Measurements from ENCODE around the gene LEMD1. TPM values are rescaled to one million over a fixed set of nuclear protein-coding genes. Genes with fewer than 3 reads are reported as not detected.
A peak's percentile ranks its signal among the peaks of the same experiment; 100 is the strongest.

LEMD1 gene
- polyA plus RNA-seq, 6 donors from 2014 or later: not detected

GRCh38 chr1:205359771-205360565 is 61.9 kb downstream of the LEMD1 start:
- Mint-ChIP-seq H3K4me3 (no peak overlapping the region), H3K9me3 (no peaks in the 10 kb centered on the region), H3K36me3 (no peaks in the 10 kb centered on the region), H3K27me3 (peaks cover 11 to 41% (median 17%) of the 10 kb centered on the region in 3 donors), H3K27ac (no peak overlapping the region), H3K4me1 (peaks cover 7 to 11% (median 10%) of the 10 kb centered on the region in 3 donors)
- DNase-seq: no peak
- ATAC-seq (ENCODE audit: low read depth in 2 of 2): no peak

DNA sequence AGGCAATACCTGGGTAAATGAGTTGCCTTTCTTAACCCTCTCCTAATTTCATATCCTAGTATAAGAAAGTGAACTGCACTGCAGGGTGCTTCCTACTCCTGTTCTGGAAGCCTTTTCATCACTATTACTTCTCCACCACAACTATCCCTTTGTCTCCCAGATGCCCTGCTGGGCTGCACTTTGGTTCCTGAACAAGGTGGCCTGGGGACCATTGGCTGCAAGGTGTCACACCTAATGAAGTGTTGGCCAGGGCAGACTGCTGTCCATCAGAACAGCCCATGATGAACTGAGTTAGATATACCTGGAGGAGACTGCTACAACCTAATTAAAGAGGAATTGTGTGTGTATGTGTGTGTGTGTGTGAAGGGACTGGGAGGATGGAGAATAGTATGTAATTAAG is 63.3 kb downstream of the LEMD1 start:
- H3K27me3 Mint-ChIP-seq: peaks cover 16 to 41% (median 17%) of the 10 kb centered on the region in 3 donors
- no peaks in the 10 kb centered on the region for H3K9me3 Mint-ChIP-seq
- DNase-seq: no peak
- H3K4me1 Mint-ChIP-seq: peaks cover 11 to 17% (median 15%) of the 10 kb centered on the region in 3 donors
- H3K4me3 Mint-ChIP-seq: no peak overlapping the region
- ATAC-seq (ENCODE audit: low read depth in 2 of 2): no peak
- H3K36me3 Mint-ChIP-seq: no peaks in the 10 kb centered on the region
- H3K27ac Mint-ChIP-seq: no peak overlapping the region

GRCh38 chr1:205357567-205357966 is 64.3 kb downstream of the LEMD1 start:
- DNase-seq (no peak), ATAC-seq (ENCODE audit: low read depth in 2 of 2) (no peak)
- no peaks in the 10 kb centered on the region for H3K9me3 Mint-ChIP-seq
- no peaks in the 10 kb centered on the region for H3K36me3 Mint-ChIP-seq
- no peak overlapping the region for H3K4me3 Mint-ChIP-seq
- H3K27ac Mint-ChIP-seq: no peak overlapping the region
- H3K27me3 Mint-ChIP-seq: peaks cover 16 to 41% (median 17%) of the 10 kb centered on the region in 3 donors
- peaks cover 11 to 17% (median 15%) of the 10 kb centered on the region in 3 donors for H3K4me1 Mint-ChIP-seq

DNA sequence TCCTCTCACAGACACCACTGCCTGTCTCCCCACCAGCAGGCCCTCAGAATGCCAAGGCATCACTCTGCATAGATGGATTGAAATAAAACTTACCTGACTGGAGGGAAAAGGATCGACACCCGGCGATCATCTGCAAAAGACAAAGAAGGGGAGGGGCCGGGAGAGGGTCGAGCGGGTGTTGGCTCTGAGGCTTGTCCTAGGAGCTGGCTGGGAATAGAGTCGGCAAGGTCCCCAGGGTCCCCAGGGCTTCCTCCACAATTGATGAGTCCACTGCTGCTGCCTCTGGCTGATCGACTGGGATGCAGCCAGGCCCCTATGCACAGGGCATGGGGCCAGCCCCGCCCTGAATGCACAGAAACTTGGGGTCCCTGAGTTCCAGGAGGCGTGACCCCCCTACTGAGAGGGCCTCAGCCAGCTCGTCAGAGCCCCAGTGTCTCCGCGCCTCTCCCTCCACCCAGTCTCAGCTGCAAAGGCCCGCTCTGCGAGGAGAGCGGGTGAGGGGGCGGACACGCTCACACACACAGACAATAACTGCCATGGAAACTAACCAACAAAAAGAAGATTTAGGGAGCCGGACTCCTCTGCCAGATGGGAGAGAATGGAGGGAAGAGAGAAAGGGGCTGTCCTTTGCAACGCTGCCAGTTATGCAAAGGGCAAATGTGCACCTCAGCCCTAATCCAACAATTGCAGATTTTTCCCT is 65.3 kb downstream of the LEMD1 start, which contains the start of gene KLHDC8A:
Gene KLHDC8A, minus strand, starts transcription at position 483 of the 700 bp plus-strand sequence. CDS start 13,318 bp downstream, outside the sequence.
- H3K4me1 Mint-ChIP-seq: peaks cover 11 to 20% (median 17%) of the 10 kb centered on the region in 3 donors
- H3K4me3 Mint-ChIP-seq: no peak within 1 kb of the TSS
- ATAC-seq (ENCODE audit: low read depth in 2 of 2) (peak; percentile 46 to 47), DNase-seq (no peak)
- no peaks in the 10 kb centered on the region for H3K36me3 Mint-ChIP-seq
- peaks cover 16 to 41% (median 17%) of the 10 kb centered on the region in 3 donors for H3K27me3 Mint-ChIP-seq
- H3K27ac Mint-ChIP-seq: peak within 1 kb of the TSS in 2 of 6 donors; percentile 2 to 81
- H3K9me3 Mint-ChIP-seq: no peaks in the 10 kb centered on the region

GRCh38 chr1:205355075-205355453 is 66.8 kb downstream of the LEMD1 start:
- ATAC-seq (ENCODE audit: low read depth in 2 of 2) (no peak), DNase-seq (no peak)
- H3K27ac Mint-ChIP-seq: no peak overlapping the region
- H3K27me3 Mint-ChIP-seq: peaks cover 9 to 38% (median 16%) of the 10 kb centered on the region in 3 donors
- no peaks in the 10 kb centered on the region for H3K9me3 Mint-ChIP-seq
- no peak overlapping the region for H3K4me3 Mint-ChIP-seq
- H3K4me1 Mint-ChIP-seq: peaks cover 23 to 29% (median 25%) of the 10 kb centered on the region in 3 donors
- no peaks in the 10 kb centered on the region for H3K36me3 Mint-ChIP-seq

- DNase-seq (peak; percentile 57), ATAC-seq (ENCODE audit: low read depth in 2 of 2) (peak; percentile 53 to 72)
- Mint-ChIP-seq H3K4me1 (peaks cover 29 to 34% (median 31%) of the 10 kb centered on the region in 3 donors), H3K36me3 (no peaks in the 10 kb centered on the region), H3K4me3 (no peak overlapping the region), H3K27me3 (peaks cover 9 to 32% (median 16%) of the 10 kb centered on the region in 3 donors), H3K27ac (peak overlapping the region in 2 of 6 donors; percentile 43 to 65), H3K9me3 (no peaks in the 10 kb centered on the region)
These were observed 67.4 kb downstream of the LEMD1 start for GRCh38 chr1:205354259-205355074.

DNA sequence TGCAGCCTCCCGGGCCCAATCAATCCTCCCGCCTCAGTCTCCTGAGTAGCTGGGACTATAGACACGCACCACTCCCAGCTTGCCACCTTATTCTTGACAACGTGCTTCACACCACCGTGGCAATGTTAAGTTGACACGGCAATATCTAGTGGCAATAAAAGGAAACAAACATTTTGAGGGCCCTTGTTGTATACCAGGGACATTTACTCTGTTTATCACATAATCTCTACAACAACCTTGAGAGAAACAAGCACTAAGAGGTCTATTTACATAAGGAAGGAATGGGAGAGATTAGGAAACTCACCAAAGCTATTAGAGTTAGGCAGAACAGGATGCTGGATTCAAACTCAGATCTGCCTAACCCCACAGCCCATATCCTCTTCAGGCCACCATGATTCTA is 68.2 kb downstream of the LEMD1 start:
- Mint-ChIP-seq H3K4me1 (peaks cover 37 to 43% (median 39%) of the 10 kb centered on the region in 3 donors), H3K4me3 (no peak overlapping the region), H3K27ac (no peak overlapping the region), H3K36me3 (no peaks in the 10 kb centered on the region), H3K9me3 (no peaks in the 10 kb centered on the region), H3K27me3 (peaks cover 4 to 23% (median 16%) of the 10 kb centered on the region in 3 donors)
- ATAC-seq (ENCODE audit: low read depth in 2 of 2) (no peak), DNase-seq (no peak)

DNA sequence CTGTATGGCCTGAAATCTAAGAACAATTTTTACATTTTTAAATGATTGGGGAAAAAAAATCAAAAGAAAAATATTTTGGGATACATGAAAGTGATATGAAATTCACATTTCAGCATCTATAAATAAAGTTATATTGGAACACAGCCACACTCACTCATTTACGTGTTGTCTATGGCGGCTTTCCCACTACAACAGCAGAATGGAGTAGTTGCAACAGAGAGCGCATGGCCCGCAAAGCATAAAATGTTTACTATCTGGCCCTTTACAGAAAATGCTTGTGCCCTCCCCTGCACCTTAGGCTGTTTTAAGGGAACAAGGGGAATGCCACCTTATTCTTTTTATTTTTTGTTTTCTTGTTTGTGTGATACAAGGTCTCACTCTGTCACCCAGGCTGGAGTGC is 68.7 kb downstream of the LEMD1 start:
- DNase-seq: no peak
- H3K9me3 Mint-ChIP-seq: no peaks in the 10 kb centered on the region
- no peak overlapping the region for H3K27ac Mint-ChIP-seq
- H3K4me3 Mint-ChIP-seq: no peak overlapping the region
- no peaks in the 10 kb centered on the region for H3K36me3 Mint-ChIP-seq
- peaks cover 41 to 47% (median 43%) of the 10 kb centered on the region in 3 donors for H3K4me1 Mint-ChIP-seq
- ATAC-seq (ENCODE audit: low read depth in 2 of 2): no peak
- H3K27me3 Mint-ChIP-seq: peaks cover 0 to 21% (median 16%) of the 10 kb centered on the region in 3 donors

- ATAC-seq (ENCODE audit: low read depth in 2 of 2): no peak
- H3K27ac Mint-ChIP-seq: peak overlapping the region in 3 of 6 donors; percentile 77 to 89 (median 87)
- H3K4me3 Mint-ChIP-seq: peak overlapping the region in 1 of 8 donors; percentile 4
- no peak for DNase-seq
- H3K9me3 Mint-ChIP-seq: no peaks in the 10 kb centered on the region
- H3K36me3 Mint-ChIP-seq: no peaks in the 10 kb centered on the region
- peaks cover 0 to 10% (median 9%) of the 10 kb centered on the region in 3 donors for H3K27me3 Mint-ChIP-seq
- peaks cover 52% of the 10 kb centered on the region in 3 donors for H3K4me1 Mint-ChIP-seq
These were observed 69.7 kb downstream of the LEMD1 start for GRCh38 chr1:205351984-205352713.

- Mint-ChIP-seq H3K27ac (peak overlapping the region in 2 of 6 donors; percentile 83 to 84), H3K27me3 (peaks cover 0 to 5% (median 0%) of the 10 kb centered on the region in 3 donors), H3K36me3 (no peaks in the 10 kb centered on the region), H3K4me1 (peaks cover 47 to 51% (median 51%) of the 10 kb centered on the region in 3 donors), H3K4me3 (peak overlapping the region in 4 of 8 donors; percentile 3 to 59 (median 24)), H3K9me3 (no peaks in the 10 kb centered on the region)
- ATAC-seq (ENCODE audit: low read depth in 2 of 2): no peak
- DNase-seq: no peak
These were observed 71.1 kb downstream of the LEMD1 start for GRCh38 chr1:205350691-205351141.

DNA sequence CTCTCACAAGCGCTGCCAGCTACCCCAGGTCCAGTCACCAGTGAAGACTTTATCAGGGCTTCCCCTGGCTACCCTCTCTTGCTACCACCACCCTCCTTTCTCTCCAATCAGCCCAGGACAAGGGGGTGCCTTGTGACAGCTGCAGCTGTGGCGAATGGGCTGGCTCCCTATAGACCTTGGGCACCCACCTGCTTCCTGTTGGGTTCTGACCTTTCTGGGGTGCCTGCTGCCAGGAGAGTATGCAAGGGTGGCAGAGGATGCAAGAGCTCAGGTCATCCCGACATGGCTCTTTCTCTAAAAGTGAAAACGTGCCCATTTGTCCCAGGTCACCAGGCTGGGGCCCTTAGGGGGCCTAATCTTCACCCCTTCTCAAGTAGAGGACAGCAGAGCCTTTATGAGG is 71.7 kb downstream of the LEMD1 start:
- no peaks in the 10 kb centered on the region for H3K9me3 Mint-ChIP-seq
- DNase-seq (peak; percentile 46), ATAC-seq (ENCODE audit: low read depth in 2 of 2) (peak; percentile 37 to 54)
- no peaks in the 10 kb centered on the region for H3K36me3 Mint-ChIP-seq
- H3K4me1 Mint-ChIP-seq: peaks cover 47 to 57% (median 48%) of the 10 kb centered on the region in 3 donors
- peak overlapping the region; percentile 77 to 97 (median 84) for H3K27ac Mint-ChIP-seq
- peak overlapping the region in 6 of 8 donors; percentile 3 to 85 (median 70) for H3K4me3 Mint-ChIP-seq
- peaks cover 0 to 5% (median 0%) of the 10 kb centered on the region in 3 donors for H3K27me3 Mint-ChIP-seq

All from naive B cell (primary cell).